Astrocyte (in vitro differentiated cells and primary cell): ENCODE measurements around the gene NXPH1. TPM values are rescaled to one million over a fixed set of nuclear protein-coding genes. Genes with fewer than 3 reads are reported as not detected.

ENCODE experiments used
- DNase-seq: peaks from one replicate; pipeline ENCODE4 v3.0.0-alpha.2; 2010; ENCODE audit warnings: low read depth
- FAIRE-seq: peaks from 2 replicates; lab custom pipeline; 2011; peaks lifted over from hg19 to GRCh38; lab: Jason Lieb, UNC
- H2AFZ ChIP-seq: 2 replicates; pipeline ENCODE4 v1.6.0; 2012; ENCODE audit warnings: low read depth, low read length, inconsistent platforms
- H3K27ac ChIP-seq: 2 replicates; pipeline ENCODE4 v1.5.1; 2011; ENCODE audit warnings: low read depth, low read length, inconsistent platforms
- H3K27me3 ChIP-seq: 2 replicates; pipeline ENCODE4 v1.6.0; 2011; ENCODE audit warnings: low read length, inconsistent platforms; ENCODE audit not compliant: insufficient read depth
- H3K36me3 ChIP-seq: 2 replicates; pipeline ENCODE4 v1.5.1; 2011; ENCODE audit warnings: low read length, inconsistent platforms; ENCODE audit not compliant: insufficient read depth
- H3K4me1 ChIP-seq: 2 replicates; pipeline ENCODE4 v1.5.1; 2011; ENCODE audit warnings: low read length, inconsistent platforms; ENCODE audit not compliant: insufficient read depth
- H3K4me2 ChIP-seq: 2 replicates; pipeline ENCODE4 v1.6.0; 2012; ENCODE audit warnings: low read length, inconsistent platforms
- H3K4me3 ChIP-seq: 2 replicates; pipeline ENCODE4 v1.5.1; 2011; ENCODE audit warnings: low read depth, mild to moderate bottlenecking, low read length, inconsistent platforms; ENCODE audit not compliant: insufficient read depth
- H3K79me2 ChIP-seq: 2 replicates; pipeline ENCODE4 v1.6.0; 2012; ENCODE audit warnings: mild to moderate bottlenecking, low read length, inconsistent platforms; ENCODE audit not compliant: insufficient read depth
- H3K9ac ChIP-seq: 2 replicates; pipeline ENCODE4 v1.6.0; 2012; ENCODE audit warnings: mild to moderate bottlenecking, low read length, inconsistent platforms
- H3K9me3 ChIP-seq: 2 replicates; pipeline ENCODE4 v1.5.1; 2012; ENCODE audit warnings: low read depth, mild to moderate bottlenecking, low read length, inconsistent platforms; ENCODE audit not compliant: insufficient read depth
- H4K20me1 ChIP-seq: 2 replicates; pipeline ENCODE4 v1.6.0; 2012; ENCODE audit warnings: low read length, inconsistent platforms; ENCODE audit not compliant: insufficient read depth
- H3K27ac Mint-ChIP-seq: one replicate; pipeline ENCODE4 v1.8.0; 2021; ENCODE audit warnings: mild to moderate bottlenecking, mixed read lengths; ENCODE audit not compliant: unreplicated experiment
- H3K27me3 Mint-ChIP-seq: one replicate; pipeline ENCODE4 v1.8.0; 2021; ENCODE audit warnings: low read depth, mixed read lengths; ENCODE audit not compliant: unreplicated experiment
- H3K36me3 Mint-ChIP-seq: one replicate; pipeline ENCODE4 v1.8.0; 2021; ENCODE audit warnings: low read depth, mixed read lengths; ENCODE audit not compliant: unreplicated experiment
- H3K4me1 Mint-ChIP-seq: one replicate; pipeline ENCODE4 v1.8.0; 2021; ENCODE audit warnings: low read depth, mixed read lengths; ENCODE audit not compliant: unreplicated experiment
- H3K4me3 Mint-ChIP-seq: one replicate; pipeline ENCODE4 v1.8.0; 2021; ENCODE audit warnings: mild to moderate bottlenecking, moderate library complexity, mixed read lengths; ENCODE audit not compliant: unreplicated experiment
- H3K9me3 Mint-ChIP-seq: one replicate; pipeline ENCODE4 v1.8.0; 2021; ENCODE audit warnings: mild to moderate bottlenecking, mixed read lengths; ENCODE audit not compliant: unreplicated experiment
- CTCF ChIP-seq: IDR thresholded peaks from 2 replicates; pipeline ENCODE4 v1.5.1; 2011; ENCODE audit warnings: low read depth, mild to moderate bottlenecking, inconsistent platforms, low read length, moderate library complexity; ENCODE audit not compliant: insufficient read depth
- EZH2 ChIP-seq: IDR thresholded peaks from 2 replicates; pipeline ENCODE4 v1.6.1; 2012; ENCODE audit warnings: mild to moderate bottlenecking, low read length, inconsistent platforms; ENCODE audit not compliant: insufficient read depth
- total RNA-seq: library from RNA; stranded (reverse); gene quantifications from 2 replicates; pipeline ENCODE4 v1.2.1, GENCODE V29; 2021

The NXPH1 gene
- total RNA-seq, 1 donor from 2014 or later: 0.16 TPM

DNA sequence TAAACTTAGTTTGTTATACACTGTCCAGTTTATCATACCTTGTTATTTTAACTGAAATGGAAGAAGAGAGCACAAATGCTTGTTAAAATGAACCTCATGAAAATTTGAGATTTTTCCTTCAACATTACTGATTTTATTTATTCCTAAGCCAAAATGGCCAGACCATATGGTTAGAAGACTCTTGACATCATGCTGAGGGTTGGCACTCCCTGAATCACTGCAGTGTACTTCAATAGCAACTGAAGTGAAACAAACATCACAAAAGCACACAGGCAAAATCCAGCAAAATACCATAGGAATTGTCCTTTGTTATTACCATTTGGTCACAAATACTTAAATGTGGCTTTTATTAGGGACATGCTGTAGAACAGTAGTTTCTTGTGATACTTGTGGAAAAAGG lies 347.8 kb downstream of the NXPH1 start:
- Histone ChIP-seq H3K27me3 (no peaks in the 10 kb centered on the region), H3K79me2 (no peaks in the 10 kb centered on the region), H3K4me2 (no peak overlapping the region), H3K9me3 (no peaks in the 10 kb centered on the region), H4K20me1 (no peaks in the 10 kb centered on the region), H3K4me1 (no peaks in the 10 kb centered on the region), H3K4me3 (no peak overlapping the region), H2AFZ (no peak overlapping the region), H3K27ac (no peak overlapping the region), H3K9ac (no peak overlapping the region), H3K36me3 (no peaks in the 10 kb centered on the region)
- TF ChIP-seq EZH2: no peak
- FAIRE-seq (no peak), DNase-seq (no peak)
- H3K27me3 Mint-ChIP-seq: no peaks in the 10 kb centered on the region
- no peaks in the 10 kb centered on the region for H3K9me3 Mint-ChIP-seq
- no peaks in the 10 kb centered on the region for H3K36me3 Mint-ChIP-seq
- H3K4me3 Mint-ChIP-seq: no peak overlapping the region
- no peak overlapping the region for H3K27ac Mint-ChIP-seq
- H3K4me1 Mint-ChIP-seq: no peaks in the 10 kb centered on the region

DNA sequence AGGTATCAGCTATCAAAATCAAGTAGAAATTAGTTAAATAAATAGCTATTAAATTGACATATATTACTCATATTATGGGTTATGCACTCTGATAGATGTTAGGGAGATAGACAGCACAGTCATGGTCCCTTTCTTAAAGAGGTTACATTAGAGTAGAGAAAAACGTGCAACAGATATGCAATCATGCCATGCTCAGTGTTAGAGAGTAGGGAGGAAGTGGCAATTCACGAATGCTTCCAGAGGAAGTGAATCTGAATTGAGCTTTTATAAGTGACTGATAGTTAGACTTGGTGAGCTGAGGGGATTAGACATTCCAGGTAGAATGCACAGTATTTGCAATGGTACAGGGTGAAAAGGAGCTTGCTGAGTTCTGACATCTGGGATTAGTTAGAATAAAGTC lies 349.8 kb downstream of the NXPH1 start:
- no peak overlapping the region for H3K4me2 ChIP-seq
- H3K4me3 ChIP-seq: no peak overlapping the region
- no peak overlapping the region for H2AFZ ChIP-seq
- no peaks in the 10 kb centered on the region for H3K9me3 Mint-ChIP-seq
- no peaks in the 10 kb centered on the region for H3K27me3 ChIP-seq
- H4K20me1 ChIP-seq: no peaks in the 10 kb centered on the region
- no peaks in the 10 kb centered on the region for H3K4me1 Mint-ChIP-seq
- no peak overlapping the region for H3K27ac ChIP-seq
- H3K4me3 Mint-ChIP-seq: no peak overlapping the region
- no peaks in the 10 kb centered on the region for H3K79me2 ChIP-seq
- DNase-seq: no peak
- no peak overlapping the region for H3K9ac ChIP-seq
- H3K27me3 Mint-ChIP-seq: no peaks in the 10 kb centered on the region
- FAIRE-seq: no peak
- no peaks in the 10 kb centered on the region for H3K36me3 Mint-ChIP-seq
- no peaks in the 10 kb centered on the region for H3K4me1 ChIP-seq
- no peaks in the 10 kb centered on the region for H3K9me3 ChIP-seq
- H3K36me3 ChIP-seq: no peaks in the 10 kb centered on the region
- H3K27ac Mint-ChIP-seq: no peak overlapping the region
- TF ChIP-seq CTCF (no peak), EZH2 (no peak)

DNA sequence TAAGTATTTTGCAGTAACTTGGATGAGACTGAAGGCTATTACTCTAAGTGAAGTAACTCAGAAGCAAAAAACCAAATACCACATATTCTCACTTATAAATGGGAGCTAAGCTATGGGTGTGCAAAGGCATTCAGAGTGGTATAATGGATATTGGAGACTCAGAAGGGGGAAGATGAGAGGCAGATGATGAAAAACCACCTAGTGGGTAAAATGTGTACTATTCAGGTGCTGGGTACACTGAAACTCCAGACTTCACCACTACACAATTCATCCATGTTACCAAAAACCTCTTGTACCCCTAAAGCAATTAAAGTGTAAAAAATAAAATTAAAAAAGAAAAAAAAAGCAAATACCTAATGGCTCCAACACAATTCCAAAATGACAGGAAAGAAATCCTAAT lies 351.7 kb downstream of the NXPH1 start:
- Mint-ChIP-seq H3K27ac (no peak overlapping the region), H3K4me3 (no peak overlapping the region), H3K9me3 (no peaks in the 10 kb centered on the region), H3K27me3 (no peaks in the 10 kb centered on the region), H3K36me3 (no peaks in the 10 kb centered on the region), H3K4me1 (no peaks in the 10 kb centered on the region)
- Histone ChIP-seq H3K27me3 (no peaks in the 10 kb centered on the region), H3K4me2 (no peak overlapping the region), H3K4me1 (no peaks in the 10 kb centered on the region), H3K36me3 (no peaks in the 10 kb centered on the region), H3K79me2 (no peaks in the 10 kb centered on the region), H4K20me1 (no peaks in the 10 kb centered on the region), H3K27ac (no peak overlapping the region), H3K9ac (no peak overlapping the region), H3K9me3 (no peaks in the 10 kb centered on the region), H2AFZ (no peak overlapping the region), H3K4me3 (no peak overlapping the region)
- TF ChIP-seq CTCF (no peak), EZH2 (no peak)
- no peak for FAIRE-seq
- no peak for DNase-seq
